Measurements from ENCODE around the gene ANK3. TPM values are rescaled to one million over a fixed set of nuclear protein-coding genes. Genes with fewer than 3 reads are reported as not detected.

The ANK3 gene
- total and polyA plus RNA-seq, 7 donors: 10.8 to 86.7 (median 42.5) TPM

- no peak overlapping the region for H3K4me3 ChIP-seq
- intact Hi-C loops (cut with DNase I): loop anchor here (2.0 to 5.0 kb wide), 2 partner anchors 222 to 585 kb away; no protein-coding TSS in a partner anchor
- H3K9me3 ChIP-seq: no peaks in the 10 kb centered on the region
- H3K4me1 ChIP-seq: peaks cover 0 to 5% (median 2%) of the 10 kb centered on the region in 4 donors
- no peak for DNase-seq
- 55 to 79% methylated on average over 7 of the region's 7 CpGs for WGBS, 2 donors
- TF ChIP-seq POLR2AphosphoS5 (IDR thresholded peaks at IDR 0.05) (no peak), CTCF (IDR thresholded peaks at IDR 0.05) (no peak), POLR2A (IDR thresholded peaks at IDR 0.05) (no peak), EP300 (IDR thresholded peaks at IDR 0.05) (no peak)
- H3K27ac ChIP-seq: no peak overlapping the region
- no peaks in the 10 kb centered on the region for H3K36me3 ChIP-seq
- no peaks in the 10 kb centered on the region for H3K27me3 ChIP-seq
Measured at GRCh38 chr10:60209874-60210570, 179.7 kb downstream of the ANK3 start.

GRCh38 chr10:60208676-60209269, 180.9 kb downstream of the ANK3 start:
- Histone ChIP-seq H3K36me3 (no peaks in the 10 kb centered on the region), H3K4me1 (peaks cover 0 to 5% (median 2%) of the 10 kb centered on the region in 4 donors), H3K27ac (no peak overlapping the region), H3K4me3 (no peak overlapping the region), H3K9me3 (no peaks in the 10 kb centered on the region), H3K27me3 (no peaks in the 10 kb centered on the region)
- no peak for DNase-seq
- TF ChIP-seq POLR2A (IDR thresholded peaks at IDR 0.05) (no peak), CTCF (IDR thresholded peaks at IDR 0.05) (peak; percentile 64 to 81 (median 74))
- intact Hi-C loops (cut with DNase I): loop anchor here (1.0 to 5.0 kb wide), 4 partner anchors 94 to 584 kb away; no protein-coding TSS in a partner anchor
- WGBS, 2 donors: 35 to 45% methylated on average over 4 of the region's 4 CpGs

DNA sequence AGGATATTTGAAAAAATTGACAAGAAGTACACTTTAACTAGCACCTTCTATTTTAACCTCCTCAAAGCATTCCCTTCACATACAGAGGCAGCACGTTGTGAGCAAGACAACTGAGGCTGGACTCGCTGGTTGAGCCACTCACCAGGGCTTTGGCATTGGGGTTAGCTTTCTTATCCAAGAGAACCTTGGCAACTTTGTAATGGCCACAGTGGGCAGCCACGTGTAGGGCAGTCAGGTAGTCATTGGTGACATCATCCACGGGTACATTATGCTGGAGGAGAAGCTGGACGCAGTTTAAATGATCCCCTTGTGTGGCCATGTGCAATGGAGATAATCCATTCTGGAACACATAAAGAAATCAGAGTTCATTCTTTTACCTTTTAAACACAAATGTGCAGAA, 181.8 kb downstream of the ANK3 start:
- intact Hi-C loops (cut with DNase I): loop anchor here (1.0 to 5.0 kb wide), 4 partner anchors 94 to 583 kb away; no protein-coding TSS in a partner anchor
- no peak overlapping the region for H3K4me3 ChIP-seq
- DNase-seq: no peak
- peaks cover 0 to 5% (median 2%) of the 10 kb centered on the region in 4 donors for H3K4me1 ChIP-seq
- no peaks in the 10 kb centered on the region for H3K9me3 ChIP-seq
- H3K36me3 ChIP-seq: no peaks in the 10 kb centered on the region
- no peaks in the 10 kb centered on the region for H3K27me3 ChIP-seq
- H3K27ac ChIP-seq: no peak overlapping the region
- no peak for TF ChIP-seq POLR2A (IDR thresholded peaks at IDR 0.05)
- TF ChIP-seq POLR2AphosphoS5 (IDR thresholded peaks at IDR 0.05): no peak
- no peak for TF ChIP-seq EP300 (IDR thresholded peaks at IDR 0.05)
- TF ChIP-seq CTCF (IDR thresholded peaks at IDR 0.05): no peak
- 89 to 94% methylated on average over 5 of the region's 5 CpGs for WGBS, 2 donors

DNA sequence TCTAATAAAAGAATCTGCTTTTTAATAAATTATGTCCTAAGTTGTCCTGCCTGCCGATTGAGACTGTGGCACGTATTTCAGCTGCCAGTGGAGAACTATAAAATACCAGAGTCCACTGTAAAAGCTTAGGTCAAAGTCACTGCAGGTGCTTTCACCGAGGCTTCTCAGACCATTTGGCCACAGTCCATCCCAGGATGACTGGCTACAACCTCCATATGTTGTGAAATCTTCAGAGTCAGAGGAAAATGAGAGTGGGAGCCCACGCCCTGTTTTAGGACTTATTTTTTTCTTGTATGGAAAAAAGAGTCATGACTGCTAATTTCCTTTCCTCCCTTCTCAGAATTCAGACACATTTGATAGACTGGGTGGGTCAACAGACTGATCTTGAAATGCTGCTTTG, 182.9 kb downstream of the ANK3 start:
- H3K36me3 ChIP-seq: no peaks in the 10 kb centered on the region
- no peaks in the 10 kb centered on the region for H3K9me3 ChIP-seq
- TF ChIP-seq CTCF (IDR thresholded peaks at IDR 0.05) (no peak), POLR2AphosphoS5 (IDR thresholded peaks at IDR 0.05) (no peak)
- no peaks in the 10 kb centered on the region for H3K27me3 ChIP-seq
- H3K27ac ChIP-seq: no peak overlapping the region
- intact Hi-C loops (cut with DNase I): loop anchor here (5.0 kb wide), 1 partner anchor 226 kb away; no protein-coding TSS in a partner anchor
- H3K4me1 ChIP-seq: peaks cover 0 to 5% (median 2%) of the 10 kb centered on the region in 4 donors
- 10 to 49% methylated on average over 4 of the region's 4 CpGs for WGBS, 2 donors
- DNase-seq: no peak
- H3K4me3 ChIP-seq: no peak overlapping the region

All from sigmoid colon (tissue), 7 donors.